Measurements from ENCODE around the gene OR4K15. TPM values are rescaled to one million over a fixed set of nuclear protein-coding genes. Genes with fewer than 3 reads are reported as not detected.

The OR4K15 gene
- total and polyA plus RNA-seq, 10 of the 15 experiments (the other 5 are each of a cell fraction or from before 2014, with no cell fraction given): not detected

- H4K20me1 ChIP-seq (ENCODE audit: control insufficient read depth, insufficient read depth): no peaks in the 10 kb centered on the region
- no peak within 1 kb of the TSS for H3K27ac ChIP-seq (ENCODE audit: control insufficient read depth, insufficient read depth)
- ChIA-PET SMC1A (ENCODE audit: uncharacterized antibody, unreplicated experiment) (no interaction called here), POLR2A (no interaction called here), CTCF (no interaction called here), RAD21 (ENCODE audit: unreplicated experiment) (no interaction called here)
- H3K27me3 ChIP-seq (replicated peaks in 1 of 2; ENCODE audit: control insufficient read depth in 2 of 2, insufficient read depth in 2 of 2, low read length in 1 of 2): no peaks in the 10 kb centered on the region
- 19% methylated on average over 3 of the region's 3 CpGs for WGBS (ENCODE audit: insufficient coverage, insufficient replicate concordance, low lambda C conversion rate, missing lambda C conversion rate)
- FAIRE-seq: no peak
- no peaks in the 10 kb centered on the region for H3K4me1 ChIP-seq (ENCODE audit: control insufficient read depth, insufficient read depth, low read length)
- DNase-seq (ENCODE audit: low read depth, low spot score): no peak
- H2AFZ ChIP-seq (ENCODE audit: control insufficient read depth, low read depth, low read length): no peak within 1 kb of the TSS
- H3K9me3 ChIP-seq (replicated peaks; ENCODE audit: control insufficient read depth, insufficient read depth, low read length): no peaks in the 10 kb centered on the region
- H3K4me2 ChIP-seq (ENCODE audit: control insufficient read depth, insufficient read depth): no peak within 1 kb of the TSS
- TF ChIP-seq GABPA (IDR thresholded peaks at IDR 0.05; ENCODE audit: low read depth) (no peak), HDGF (IDR thresholded peaks at IDR 0.05) (no peak), KAT2A (conservative IDR thresholded peaks at IDR 0.05; ENCODE audit: control insufficient read depth, low read depth, low read length) (no peak), SMAD5 (IDR thresholded peaks at IDR 0.05; ENCODE audit: low read depth) (no peak), STAT3 (IDR thresholded peaks at IDR 0.05; ENCODE audit: low read depth, low read length) (no peak)
- BruUV-seq (replicated peaks): no TSS peak
- in situ Hi-C loops (cut with MboI): no loop called here
- no peaks in the 10 kb centered on the region for H3K79me2 ChIP-seq (ENCODE audit: control insufficient read depth, insufficient read depth, low read length)
- intact Hi-C loops (cut with micrococcal nuclease; ENCODE audit: unreplicated experiment): no loop called here
- no peak for ATAC-seq
- no peak within 1 kb of the TSS for H3K4me3 ChIP-seq
- H3K9ac ChIP-seq (ENCODE audit: control insufficient read depth, insufficient read depth, low read length): no peak within 1 kb of the TSS
- no peaks in the 10 kb centered on the region for H3K36me3 ChIP-seq (ENCODE audit: control insufficient read depth in 2 of 2, insufficient read depth in 2 of 2, low read length in 1 of 2)
Observed at GRCh38 chr14:19930617-19931016, 44.8 kb upstream of the OR4K15 start, which contains the start of gene OR4K1. OR4K1 (plus strand) TSS chr14:19930917; CDS start chr14:19935667, 4,750 bp downstream.

GRCh38 chr14:19941668-19942067 is 33.7 kb upstream of the OR4K15 start:
- no peaks in the 10 kb centered on the region for H3K4me1 ChIP-seq (ENCODE audit: control insufficient read depth, insufficient read depth, low read length)
- H3K27me3 ChIP-seq (replicated peaks in 1 of 2; ENCODE audit: control insufficient read depth in 2 of 2, insufficient read depth in 2 of 2, low read length in 1 of 2): no peaks in the 10 kb centered on the region
- H3K79me2 ChIP-seq (ENCODE audit: control insufficient read depth, insufficient read depth, low read length): no peaks in the 10 kb centered on the region
- no TSS peak for BruUV-seq (replicated peaks)
- H2AFZ ChIP-seq (ENCODE audit: control insufficient read depth, low read depth, low read length): no peak overlapping the region
- H3K4me2 ChIP-seq (ENCODE audit: control insufficient read depth, insufficient read depth): no peak overlapping the region
- intact Hi-C loops (cut with micrococcal nuclease; ENCODE audit: unreplicated experiment): no loop called here
- H3K9ac ChIP-seq (ENCODE audit: control insufficient read depth, insufficient read depth, low read length): no peak overlapping the region
- no peak overlapping the region for H3K4me3 ChIP-seq
- DNase-seq (ENCODE audit: low read depth, low spot score): no peak
- no peaks in the 10 kb centered on the region for H3K36me3 ChIP-seq (ENCODE audit: control insufficient read depth in 2 of 2, insufficient read depth in 2 of 2, low read length in 1 of 2)
- RAD21 ChIA-PET (ENCODE audit: unreplicated experiment): no interaction called here
- SMC1A ChIA-PET (ENCODE audit: uncharacterized antibody, unreplicated experiment): no interaction called here
- POLR2A ChIA-PET: no interaction called here
- no peak for FAIRE-seq
- ATAC-seq: no peak
- WGBS (ENCODE audit: insufficient coverage, insufficient replicate concordance, low lambda C conversion rate, missing lambda C conversion rate): 20% methylated on average over 1 of the region's 1 CpG
- H3K9me3 ChIP-seq (replicated peaks; ENCODE audit: control insufficient read depth, insufficient read depth, low read length): no peaks in the 10 kb centered on the region
- CTCF ChIA-PET: no interaction called here
- H3K27ac ChIP-seq (ENCODE audit: control insufficient read depth, insufficient read depth): no peak overlapping the region
- in situ Hi-C loops (cut with MboI): no loop called here
- H4K20me1 ChIP-seq (ENCODE audit: control insufficient read depth, insufficient read depth): no peaks in the 10 kb centered on the region
- no peak for TF ChIP-seq HDAC6 (IDR thresholded peaks at IDR 0.05; ENCODE audit: unreplicated experiment)
- TF ChIP-seq POU2F2 (IDR thresholded peaks at IDR 0.05; ENCODE audit: borderline replicate concordance, low read depth, low read length): no peak
- no peak for TF ChIP-seq SREBF1 (IDR thresholded peaks at IDR 0.05; ENCODE audit: low read length)
- TF ChIP-seq SREBF2 (IDR thresholded peaks at IDR 0.05; ENCODE audit: low read length): no peak
- no peak for TF ChIP-seq NFIC (IDR thresholded peaks at IDR 0.05; ENCODE audit: low read depth, low read length)
- TF ChIP-seq ZNF217 (IDR thresholded peaks at IDR 0.05): no peak
- no peak for TF ChIP-seq ZBTB33 (IDR thresholded peaks at IDR 0.05)
- no peak for TF ChIP-seq E2F4 (IDR thresholded peaks at IDR 0.05; ENCODE audit: low read depth, low read length)
- no peak for TF ChIP-seq E2F8 (IDR thresholded peaks at IDR 0.05; ENCODE audit: low read depth, partially characterized antibody)
- no peak for TF ChIP-seq JUNB (IDR thresholded peaks at IDR 0.05)
